Heart right ventricle (tissue), 16 donors: ENCODE data around the gene TWIST1. TPM values are rescaled to one million over a fixed set of nuclear protein-coding genes. Genes with fewer than 3 reads are reported as not detected.

Experiments
- ATAC-seq, 8 donors: fragments of 200-7000 bp; cut with Tn5 transposase; one replicate each; pipeline ENCODE4 v1.9.1; 2020; ENCODE audit warnings: mild to moderate bottlenecking in 8 of 8, moderate library complexity in 8 of 8, moderate number of reproducible peaks in 1 of 8
- DNase-seq, 2 donors: peaks; one replicate each; pipeline ENCODE4 v3.0.0-alpha.2; 2020
- H3K27ac ChIP-seq, 10 donors: fragments of 200-600 bp; sonication (generic) in 2 of 10; one replicate each; pipeline versions ENCODE4 v1.5.0 to v1.8.0; 2020 to 2022; ENCODE audit warnings: mild to moderate bottlenecking in 3 of 10
- H3K27me3 ChIP-seq, 7 donors: fragments of 200-600 bp; one replicate each; pipeline ENCODE4 v1.8.0; 2021 to 2022; ENCODE audit warnings: mild to moderate bottlenecking in 2 of 7
- H3K36me3 ChIP-seq, 9 donors: fragments of 200-600 bp; sonication (generic) in 1 of 9; one replicate each; pipeline versions ENCODE4 v1.5.0 to v1.8.0; 2020 to 2022; ENCODE audit warnings: mild to moderate bottlenecking in 2 of 9
- H3K4me1 ChIP-seq, 9 donors: fragments of 200-600 bp; sonication (generic) in 1 of 9; one replicate each; pipeline versions ENCODE4 v1.5.0 to v1.8.0; 2020 to 2022; ENCODE audit warnings: mild to moderate bottlenecking in 4 of 9
- H3K4me3 ChIP-seq, 10 donors: fragments of 200-600 bp; sonication (generic) in 2 of 10; one replicate each; pipeline versions ENCODE4 v1.5.0 to v1.8.0; 2020 to 2022; ENCODE audit warnings: mild to moderate bottlenecking in 7 of 10, moderate library complexity in 2 of 10
- H3K9me3 ChIP-seq, 11 donors: fragments of 200-600 bp in 10 of 11; sonication (generic) in 2 of 11; one replicate each; pipeline versions ENCODE4 v1.5.0 to v1.8.0; 2013 to 2022; ENCODE audit warnings: mild to moderate bottlenecking in 2 of 11, control low read depth in 1 of 11, moderate library complexity in 1 of 11
- WGBS, 2 donors: extraction: QIAGEN DNeasy Blood & Tissue Kit; methylation state at CpG; one replicate each; pipeline ENCODE4 v1.1.7; 2013; ENCODE audit warnings: inconsistent platforms in 1 of 2; 5-methylcytosine and 5-hydroxymethylcytosine counted together
- intact Hi-C, 10 donors: fragments of 100-400 bp; cut with DNase I; formaldehyde crosslinking; loops; one replicate each; pipeline versions ENCODE4 v1.11.1 to v1.14.2; 2022
- long read RNA-seq, 3 donors: library from polyadenylated mRNA; unstranded; transcript quantifications; one replicate each; pipeline ENCODE4 v2.0.0, GENCODE V29; 2020 to 2021
- polyA plus RNA-seq, 2 donors: library from polyadenylated mRNA; stranded (reverse); fragments of 200-250 nt; gene quantifications; one replicate each; pipeline ENCODE4 v1.2.3, GENCODE V29; 2013
- total RNA-seq, 10 donors: library from RNA; stranded (reverse); fragmentation: NEBNext Ultra II Directional in 3 of 10; extraction: Animal tissue kit (Norgen Biotek cat#: 25700) in 3 of 10; gene quantifications; one replicate each; pipeline versions ENCODE4 v1.2.1 to v1.2.4, GENCODE V29; 2021 to 2023
- TF ChIP-seq, protein P1 (sequence below), 9 donors: fragments of 200-600 bp; sonication (generic) in 2 of 9; IDR thresholded peaks; one replicate each; pipeline versions ENCODE4 v1.5.0 to v1.8.0; 2021 to 2022; ENCODE audit warnings: antibody characterized with exemption in 9 of 9, mild to moderate bottlenecking in 5 of 9, moderate library complexity in 1 of 9
- donor health status: Arrhythmogenic right ventricular cardiomyopathy.
- donor health status: ischemic (EF 13 %, LVEDD 7.1; RV severe dilation, severe dysfunction).
- donor health status: healthy with polysubstance abuse.
- donor health status: DM: no; HTN: yes; CAD: no.
- donor health status: DM: no; HTN: no; CAD: no.
- donor health status: ischemic (EF 25% LVEDD 6.9; RV normal size, moderate dysfunction).
- donor health status: ischemic (EF 25% LVEDD 5.7; RV mildly dilated, moderate dysfunction).
- donor health status: healthy.
- donor health status: DM: yes; HTN: yes; CAD: no.
- donor health status: Ischemic cardiomyopathy.
- donor health status: ischemic (EF 35%, LVEDD 5.7; RV mildly dilated, moderate dysfunction).
- donor health status: nonischemic (EF 11% LVEDD 7.7; RV severe dilation, severe dysfunction).
- donor health status: DM: yes; HTN: yes; CAD: no.
- donor health status: PGD.
- donor health status: ischemic (EF 29% LVEDD 5.4; RV normal size, mild dysfunction).
- donor health status: nonischemic (EF 23%, LVEDD 6.1; RV moderate dilation, normal function).

Gene TWIST1
- total RNA-seq (1 to 10 TPM in 7 of 10 donors, under 1 TPM in 3; 0.45 to 3.5 (median 1.3) TPM), polyA plus RNA-seq (1 to 10 TPM; 3.2 to 3.4 TPM)
- long read RNA-seq, donor 1, transcript TWIST1-201 (2 exons, 1,666 nt) = major isoform, 6 of 7 reads
- long read RNA-seq, donor 1, partial matches to known transcripts = 0 of 7 reads
- long read RNA-seq, donor 1, other reads (novel, unspliced or antisense) = 1 of 7 reads
- long read RNA-seq, donor 2, partial matches to known transcripts = 0 of 4 reads
- long read RNA-seq, donor 2, other reads (novel, unspliced or antisense) = 0 of 4 reads
- long read RNA-seq, donor 3 = 0 reads

DNA sequence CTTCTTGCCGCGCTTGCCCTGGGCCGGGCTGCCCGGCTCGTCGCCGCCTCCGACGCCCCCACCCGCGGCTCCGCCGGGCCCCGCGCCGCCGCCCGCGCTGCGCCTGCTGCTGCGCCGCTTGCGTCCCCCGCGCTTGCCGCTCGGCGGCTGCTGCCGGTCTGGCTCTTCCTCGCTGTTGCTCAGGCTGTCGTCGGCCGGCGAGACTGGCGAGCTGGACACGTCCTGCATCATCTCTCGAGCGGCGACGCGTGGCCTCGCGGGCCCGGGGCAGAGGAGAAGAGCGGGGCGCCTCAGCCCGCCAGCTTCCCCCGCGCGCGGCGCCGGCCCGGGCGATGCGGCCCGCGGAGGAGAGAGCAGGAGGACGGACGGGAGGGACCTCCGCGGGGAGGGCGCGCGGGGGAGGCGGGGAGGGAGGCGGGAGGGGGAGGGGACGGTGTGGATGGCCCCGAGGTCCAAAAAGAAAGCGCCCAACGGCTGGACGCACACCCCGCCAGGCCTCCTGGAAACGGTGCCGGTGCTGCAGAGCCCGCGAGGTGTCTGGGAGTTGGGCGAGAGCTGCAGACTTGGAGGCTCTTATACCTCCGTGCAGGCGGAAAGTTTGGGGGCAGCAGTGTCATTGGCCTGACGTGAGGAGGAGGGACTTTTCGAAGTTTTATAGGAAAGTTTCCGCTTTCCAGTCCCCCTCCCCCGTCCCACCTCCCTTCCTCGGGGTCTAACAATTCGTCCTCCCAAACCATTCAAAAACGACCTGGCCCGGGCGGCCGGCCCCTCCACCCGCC, at the start of gene TWIST1:
TWIST1 (minus strand) TSS at position 546 of the 779 bp plus-strand sequence; CDS start at position 231, 315 bp downstream.
- TF ChIP-seq, protein P1, sequence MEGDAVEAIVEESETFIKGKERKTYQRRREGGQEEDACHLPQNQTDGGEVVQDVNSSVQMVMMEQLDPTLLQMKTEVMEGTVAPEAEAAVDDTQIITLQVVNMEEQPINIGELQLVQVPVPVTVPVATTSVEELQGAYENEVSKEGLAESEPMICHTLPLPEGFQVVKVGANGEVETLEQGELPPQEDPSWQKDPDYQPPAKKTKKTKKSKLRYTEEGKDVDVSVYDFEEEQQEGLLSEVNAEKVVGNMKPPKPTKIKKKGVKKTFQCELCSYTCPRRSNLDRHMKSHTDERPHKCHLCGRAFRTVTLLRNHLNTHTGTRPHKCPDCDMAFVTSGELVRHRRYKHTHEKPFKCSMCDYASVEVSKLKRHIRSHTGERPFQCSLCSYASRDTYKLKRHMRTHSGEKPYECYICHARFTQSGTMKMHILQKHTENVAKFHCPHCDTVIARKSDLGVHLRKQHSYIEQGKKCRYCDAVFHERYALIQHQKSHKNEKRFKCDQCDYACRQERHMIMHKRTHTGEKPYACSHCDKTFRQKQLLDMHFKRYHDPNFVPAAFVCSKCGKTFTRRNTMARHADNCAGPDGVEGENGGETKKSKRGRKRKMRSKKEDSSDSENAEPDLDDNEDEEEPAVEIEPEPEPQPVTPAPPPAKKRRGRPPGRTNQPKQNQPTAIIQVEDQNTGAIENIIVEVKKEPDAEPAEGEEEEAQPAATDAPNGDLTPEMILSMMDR (IDR thresholded peaks at IDR 0.05) = no peak
- Histone ChIP-seq H3K27ac (peak within 1 kb of the TSS in 9 of 10 donors; percentile 36 to 70 (median 52)), H3K27me3 (peaks cover 9 to 99% (median 94%) of the 10 kb centered on the region in 7 donors), H3K4me1 (peaks cover 0 to 32% (median 18%) of the 10 kb centered on the region in 9 donors), H3K4me3 (peak within 1 kb of the TSS; percentile 47 to 72 (median 62)), H3K9me3 (no peaks in the 10 kb centered on the region), H3K36me3 (no peaks in the 10 kb centered on the region)
- WGBS, 2 donors = 1% methylated on average over 67 to 90 of the region's 91 CpGs
- DNase-seq = peak; percentile 46 to 64
- peak; percentile 72 to 88 (median 82) for ATAC-seq
- intact Hi-C loops = loop anchor here in 1 of 10 donors (10.0 kb wide), 1 partner anchor 762 kb away; no protein-coding TSS in a partner anchor

DNA sequence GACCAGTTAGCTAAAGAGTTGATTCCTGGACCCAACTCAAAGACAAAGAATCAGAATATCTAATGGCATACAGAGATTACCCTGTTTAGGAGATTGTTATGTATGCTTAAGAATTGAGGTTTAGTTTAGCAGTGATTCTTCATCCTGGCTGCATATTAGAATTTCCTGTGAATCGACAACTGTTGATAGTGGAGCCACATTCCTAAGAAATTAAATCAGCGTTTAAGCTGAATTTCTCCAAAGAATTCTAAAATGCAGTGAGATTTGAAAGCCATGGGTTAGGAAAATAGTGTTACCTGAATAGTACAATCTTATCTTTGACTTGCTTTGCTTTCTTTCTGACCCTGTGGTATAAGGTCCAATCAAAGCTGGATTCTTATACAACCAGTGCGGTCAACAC, 44.2 kb upstream of the TWIST1 start:
- Histone ChIP-seq H3K9me3 (no peaks in the 10 kb centered on the region), H3K27me3 (no peaks in the 10 kb centered on the region), H3K4me1 (no peaks in the 10 kb centered on the region), H3K36me3 (no peaks in the 10 kb centered on the region), H3K4me3 (no peak overlapping the region), H3K27ac (no peak overlapping the region)
- intact Hi-C loops = no loop called here
- DNase-seq (no peak), ATAC-seq (no peak)
- 40 to 49% methylated on average over 3 of the region's 3 CpGs for WGBS, 2 donors
- TF ChIP-seq, protein P1 (IDR thresholded peaks at IDR 0.05) = no peak

DNA sequence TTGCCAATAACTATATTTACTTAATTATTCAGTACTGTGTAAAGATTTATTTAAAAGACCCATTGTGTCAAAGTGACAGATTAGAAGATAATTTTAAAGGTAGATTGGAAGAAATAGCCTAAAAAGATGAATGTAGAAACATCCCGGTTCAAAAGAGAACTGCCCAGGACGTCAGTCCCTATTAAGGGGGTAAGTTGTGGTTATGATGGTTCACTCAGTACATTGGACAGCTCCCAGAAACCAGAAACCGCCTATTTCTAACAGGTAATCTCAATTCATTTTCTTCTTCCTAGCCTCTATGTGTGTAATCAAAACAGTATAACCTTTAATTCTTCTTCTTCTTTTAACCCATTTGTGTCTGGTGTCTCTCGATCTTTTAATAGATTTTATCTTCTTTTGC, 29.3 kb upstream of the TWIST1 start:
- Histone ChIP-seq H3K27me3 (peaks cover 0 to 66% (median 59%) of the 10 kb centered on the region in 7 donors), H3K9me3 (no peaks in the 10 kb centered on the region), H3K4me3 (no peak overlapping the region), H3K4me1 (peaks cover 0 to 19% (median 0%) of the 10 kb centered on the region in 9 donors), H3K36me3 (no peaks in the 10 kb centered on the region), H3K27ac (no peak overlapping the region)
- TF ChIP-seq, protein P1 (IDR thresholded peaks at IDR 0.05) = no peak
- DNase-seq (no peak), ATAC-seq (no peak)
- 5 to 6% methylated on average over 4 of the region's 4 CpGs for WGBS, 2 donors
- intact Hi-C loops = no loop called here

DNA sequence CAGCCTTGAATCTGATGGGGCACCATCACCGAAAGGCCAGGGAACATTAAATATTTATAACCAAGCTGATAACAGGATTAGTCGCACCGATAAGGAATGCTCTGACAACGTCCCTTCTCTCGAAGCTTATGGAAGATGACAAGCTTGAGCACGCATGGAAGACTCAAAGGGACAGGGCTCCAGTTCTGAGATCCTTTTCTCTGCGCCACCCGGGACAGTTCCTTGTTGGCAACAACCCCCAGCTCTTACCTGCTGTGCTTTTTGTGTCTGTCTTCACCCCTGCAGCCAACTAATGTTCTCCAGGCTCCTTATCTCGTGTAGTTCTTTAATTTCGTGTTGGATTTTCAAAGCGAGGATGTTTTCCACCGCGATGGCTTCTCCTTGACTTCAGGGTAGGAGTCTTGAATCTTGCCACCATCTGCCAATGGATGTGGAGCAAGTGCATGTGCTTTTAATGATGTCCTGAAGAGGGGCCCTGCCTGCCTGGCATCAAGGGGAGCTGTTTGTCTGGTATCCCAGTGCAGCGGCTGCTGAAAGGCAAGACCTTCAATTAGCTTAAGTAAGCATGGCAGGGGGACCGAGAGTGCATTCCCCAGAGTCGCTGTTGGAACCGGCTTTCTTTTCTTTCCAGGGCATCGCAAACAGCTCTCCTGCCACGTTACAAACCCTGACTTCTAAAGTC, 28.1 kb upstream of the TWIST1 start:
- TF ChIP-seq, protein P1 (IDR thresholded peaks at IDR 0.05) = no peak
- intact Hi-C loops = no loop called here
- WGBS, 2 donors = 6 to 9% methylated on average over 19 of the region's 19 CpGs
- Histone ChIP-seq H3K36me3 (no peaks in the 10 kb centered on the region), H3K9me3 (no peaks in the 10 kb centered on the region), H3K27me3 (peaks cover 0 to 77% (median 64%) of the 10 kb centered on the region in 7 donors), H3K4me3 (no peak overlapping the region), H3K4me1 (peaks cover 0 to 19% (median 0%) of the 10 kb centered on the region in 9 donors), H3K27ac (no peak overlapping the region)
- DNase-seq (no peak), ATAC-seq (no peak)
